Osteoblast (primary cell): ENCODE data around the gene SORL1. TPM values are rescaled to one million over a fixed set of nuclear protein-coding genes. Genes with fewer than 3 reads are reported as not detected.

ENCODE experiments used
- DNase-seq: peaks from one replicate; pipeline ENCODE4 v3.0.0; 2011; ENCODE audit warnings: low spot score, mixed read lengths; ENCODE audit not compliant: insufficient read length; ENCODE audit errors: missing footprints
- H2AFZ ChIP-seq: 2 replicates; pipeline ENCODE4 v1.6.0; 2011; ENCODE audit warnings: mild to moderate bottlenecking, low read length
- H3K27ac ChIP-seq: 2 replicates; pipeline ENCODE4 v1.5.1; 2011; ENCODE audit warnings: mild to moderate bottlenecking, low read depth, low read length, moderate library complexity
- H3K27me3 ChIP-seq: 2 replicates; pipeline ENCODE4 v1.6.0; 2012; ENCODE audit warnings: mild to moderate bottlenecking, control low read depth, inconsistent platforms, low read length, moderate library complexity; ENCODE audit not compliant: insufficient read depth
- H3K36me3 ChIP-seq: 2 replicates; pipeline ENCODE4 v1.5.1; 2011; ENCODE audit warnings: mild to moderate bottlenecking, low read length, control low read depth, moderate library complexity; ENCODE audit not compliant: insufficient read depth
- H3K4me1 ChIP-seq: 2 replicates; pipeline ENCODE4 v1.5.1; 2011; ENCODE audit warnings: mild to moderate bottlenecking, low read length, control low read depth, moderate library complexity; ENCODE audit not compliant: insufficient read depth
- H3K4me2 ChIP-seq: 2 replicates; pipeline ENCODE4 v1.6.0; 2011; ENCODE audit warnings: mild to moderate bottlenecking, low read length; ENCODE audit not compliant: insufficient read depth
- H3K4me3 ChIP-seq: fragments of 200-600 bp; sonication (generic); 3 replicates; pipeline ENCODE4 v1.5.1; 2012; ENCODE audit warnings: mild to moderate bottlenecking, low read length, inconsistent platforms; ENCODE audit not compliant: insufficient read depth
- H3K79me2 ChIP-seq: 2 replicates; pipeline ENCODE4 v1.6.0; 2012; ENCODE audit warnings: mild to moderate bottlenecking, low read length, control low read depth, inconsistent platforms; ENCODE audit not compliant: insufficient read depth
- H3K9me3 ChIP-seq: 2 replicates; pipeline ENCODE4 v1.5.1; 2011; ENCODE audit warnings: low read depth, low read length, control low read depth
- H4K20me1 ChIP-seq: 2 replicates; pipeline ENCODE4 v1.6.0; 2012; ENCODE audit warnings: mild to moderate bottlenecking, low read length, control low read depth; ENCODE audit not compliant: insufficient read depth
- total RNA-seq: library from RNA; depleted of rRNA; stranded (reverse); fragments of >200 nt; gene quantifications from 2 replicates; pipeline ENCODE4 v1.2.3, GENCODE V29; 2012
- TF ChIP-seq, protein P1 (sequence below): IDR thresholded peaks from 2 replicates; pipeline ENCODE4 v1.5.1; 2011; ENCODE audit warnings: mild to moderate bottlenecking, low read depth, low read length, moderate library complexity; ENCODE audit errors: extremely low read depth

The SORL1 gene
- total RNA-seq, 1 donor = 0.36 TPM

DNA sequence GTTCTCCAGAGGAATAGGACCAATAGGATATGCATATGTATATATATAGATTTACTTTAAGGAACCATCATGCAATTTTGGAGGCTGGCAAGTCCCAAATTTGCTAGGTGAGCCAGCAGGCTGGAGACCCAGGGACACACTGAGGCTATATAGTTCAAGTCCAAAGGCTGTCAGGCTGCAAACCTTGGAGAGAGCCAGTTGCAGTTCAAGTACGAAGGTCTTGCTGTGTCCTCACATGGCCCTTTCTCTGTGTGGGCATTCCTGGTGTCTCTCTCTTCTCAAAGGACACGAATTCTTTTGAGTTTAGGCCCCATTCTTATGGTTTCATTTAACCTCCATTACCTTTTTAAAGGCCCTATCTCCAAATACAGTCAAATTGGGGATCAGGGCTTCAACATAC, 135.1 kb downstream of the SORL1 start:
- no peak overlapping the region for H3K4me3 ChIP-seq
- no peak for DNase-seq
- no peaks in the 10 kb centered on the region for H3K9me3 ChIP-seq
- peaks cover 23% of the 10 kb centered on the region for H3K27me3 ChIP-seq
- H3K4me2 ChIP-seq = no peak overlapping the region
- H3K79me2 ChIP-seq = no peaks in the 10 kb centered on the region
- H3K4me1 ChIP-seq = no peaks in the 10 kb centered on the region
- no peak overlapping the region for H2AFZ ChIP-seq
- no peaks in the 10 kb centered on the region for H4K20me1 ChIP-seq
- no peaks in the 10 kb centered on the region for H3K36me3 ChIP-seq
- H3K27ac ChIP-seq = no peak overlapping the region
- TF ChIP-seq, protein P1, sequence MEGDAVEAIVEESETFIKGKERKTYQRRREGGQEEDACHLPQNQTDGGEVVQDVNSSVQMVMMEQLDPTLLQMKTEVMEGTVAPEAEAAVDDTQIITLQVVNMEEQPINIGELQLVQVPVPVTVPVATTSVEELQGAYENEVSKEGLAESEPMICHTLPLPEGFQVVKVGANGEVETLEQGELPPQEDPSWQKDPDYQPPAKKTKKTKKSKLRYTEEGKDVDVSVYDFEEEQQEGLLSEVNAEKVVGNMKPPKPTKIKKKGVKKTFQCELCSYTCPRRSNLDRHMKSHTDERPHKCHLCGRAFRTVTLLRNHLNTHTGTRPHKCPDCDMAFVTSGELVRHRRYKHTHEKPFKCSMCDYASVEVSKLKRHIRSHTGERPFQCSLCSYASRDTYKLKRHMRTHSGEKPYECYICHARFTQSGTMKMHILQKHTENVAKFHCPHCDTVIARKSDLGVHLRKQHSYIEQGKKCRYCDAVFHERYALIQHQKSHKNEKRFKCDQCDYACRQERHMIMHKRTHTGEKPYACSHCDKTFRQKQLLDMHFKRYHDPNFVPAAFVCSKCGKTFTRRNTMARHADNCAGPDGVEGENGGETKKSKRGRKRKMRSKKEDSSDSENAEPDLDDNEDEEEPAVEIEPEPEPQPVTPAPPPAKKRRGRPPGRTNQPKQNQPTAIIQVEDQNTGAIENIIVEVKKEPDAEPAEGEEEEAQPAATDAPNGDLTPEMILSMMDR = no peak

DNA sequence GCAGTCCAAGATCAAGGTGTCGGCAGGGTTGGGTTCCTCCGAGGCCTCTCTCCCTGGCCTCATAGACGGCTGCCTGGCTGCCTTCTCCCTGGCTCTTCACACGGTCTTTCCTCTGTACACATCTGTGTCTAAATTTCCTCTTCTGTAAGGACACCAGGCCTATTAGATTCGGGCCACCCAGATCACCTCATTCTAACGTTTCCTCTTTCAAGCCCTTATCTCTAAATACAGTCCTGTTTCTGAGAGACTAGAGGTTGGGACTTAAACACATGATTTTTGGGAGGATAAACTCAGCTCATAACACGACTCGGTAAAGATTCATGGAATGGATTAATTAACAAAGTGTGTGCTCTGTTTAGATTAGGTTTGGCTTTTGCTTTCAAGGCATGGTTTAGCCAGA, 136.6 kb downstream of the SORL1 start:
- TF ChIP-seq, protein P1 = no peak
- Histone ChIP-seq H3K27me3 (peaks cover 18% of the 10 kb centered on the region), H3K27ac (no peak overlapping the region)

DNA sequence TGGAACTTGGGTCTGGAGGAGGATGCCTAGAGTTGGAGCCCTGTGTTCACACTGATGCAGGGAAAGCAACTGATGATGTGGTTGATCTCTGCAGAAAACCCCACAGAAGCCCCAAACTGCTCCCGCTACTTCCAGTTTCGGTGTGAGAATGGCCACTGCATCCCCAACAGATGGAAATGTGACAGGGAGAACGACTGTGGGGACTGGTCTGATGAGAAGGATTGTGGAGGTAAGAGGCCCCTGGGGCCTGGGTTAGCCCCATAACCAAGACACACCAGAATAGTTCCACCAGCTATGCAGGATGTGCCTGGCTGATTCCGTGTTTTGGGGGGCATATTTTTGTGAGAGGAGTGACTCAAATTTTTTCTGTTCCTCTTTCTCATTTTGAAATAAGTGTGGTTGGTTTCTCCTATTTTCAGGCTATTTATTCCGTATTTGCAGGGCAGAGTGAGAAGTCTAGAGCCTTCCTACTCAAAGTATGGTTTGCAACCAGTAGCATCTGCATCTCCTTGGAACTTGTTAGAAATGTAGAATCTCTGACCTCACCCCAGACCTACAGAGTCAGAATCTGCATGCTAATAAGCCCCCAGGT, 137.9 kb downstream of the SORL1 start:
- Histone ChIP-seq H3K4me1 (peaks cover 5% of the 10 kb centered on the region), H3K9me3 (no peaks in the 10 kb centered on the region), H3K79me2 (no peaks in the 10 kb centered on the region), H3K27me3 (peaks cover 15% of the 10 kb centered on the region), H4K20me1 (no peaks in the 10 kb centered on the region), H3K36me3 (no peaks in the 10 kb centered on the region), H3K4me2 (no peak overlapping the region), H2AFZ (no peak overlapping the region), H3K4me3 (no peak overlapping the region), H3K27ac (no peak overlapping the region)
- DNase-seq = no peak
- TF ChIP-seq, protein P1 = no peak

More for the DNA sequence above, 136.6 kb downstream of the SORL1 start:
- Histone ChIP-seq H3K4me1 (no peaks in the 10 kb centered on the region), H3K9me3 (no peaks in the 10 kb centered on the region), H3K36me3 (no peaks in the 10 kb centered on the region), H4K20me1 (no peaks in the 10 kb centered on the region), H3K79me2 (no peaks in the 10 kb centered on the region), H3K4me3 (no peak overlapping the region), H2AFZ (no peak overlapping the region), H3K4me2 (no peak overlapping the region)
- no peak for DNase-seq

DNA sequence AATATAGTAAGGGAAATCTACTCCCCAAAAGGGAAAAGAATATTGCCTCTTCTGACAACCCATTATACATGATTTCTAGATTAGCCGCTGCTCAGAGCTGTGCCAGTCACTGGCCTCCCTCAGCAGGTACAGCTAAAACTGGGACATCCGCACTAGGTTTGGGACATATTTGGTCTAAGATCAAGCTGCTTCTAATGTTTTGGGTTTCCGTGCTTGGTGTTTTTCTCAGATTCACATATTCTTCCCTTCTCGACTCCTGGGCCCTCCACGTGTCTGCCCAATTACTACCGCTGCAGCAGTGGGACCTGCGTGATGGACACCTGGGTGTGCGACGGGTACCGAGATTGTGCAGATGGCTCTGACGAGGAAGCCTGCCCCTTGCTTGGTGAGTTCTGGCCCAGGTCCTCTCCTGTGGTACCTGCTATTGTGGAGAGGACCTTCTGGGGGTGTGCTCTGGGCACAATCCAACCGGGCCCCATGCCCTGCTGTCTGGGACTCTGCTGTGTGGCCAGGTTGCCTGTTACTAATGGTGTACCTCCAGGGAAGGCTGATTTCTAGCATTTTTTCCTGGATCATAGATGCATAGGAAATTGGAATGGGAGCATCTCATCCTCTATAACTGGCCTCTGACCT, 138.8 kb downstream of the SORL1 start:
- Histone ChIP-seq H3K27ac (no peak overlapping the region), H3K27me3 (peaks cover 15% of the 10 kb centered on the region), H3K79me2 (no peaks in the 10 kb centered on the region), H3K9me3 (no peaks in the 10 kb centered on the region), H4K20me1 (no peaks in the 10 kb centered on the region), H3K4me1 (peaks cover 14% of the 10 kb centered on the region), H3K36me3 (no peaks in the 10 kb centered on the region), H2AFZ (no peak overlapping the region), H3K4me3 (no peak overlapping the region), H3K4me2 (no peak overlapping the region)
- TF ChIP-seq, protein P1 = no peak
- no peak for DNase-seq
